Panc1 (cell line): Measurements from ENCODE around the gene SLC49A3.

Source experiments
- CTCF ChIP-seq: fragments of 450-650 bp; IDR thresholded peaks from 2 replicates; pipeline ENCODE4 v1.5.1; 2017; ENCODE audit warnings: mild to moderate bottlenecking
- POLR2AphosphoS5 ChIP-seq: IDR thresholded peaks from 2 replicates; pipeline ENCODE4 v1.6.1; 2012; ENCODE audit warnings: mild to moderate bottlenecking, low read depth, low read length, moderate library complexity
- REST ChIP-seq, 2 experiments: IDR thresholded peaks; 2 replicates each; pipeline ENCODE4 v1.6.1; 2011 to 2012; ENCODE audit warnings: low read depth in 2 of 2, control low read depth in 1 of 2, low read length in 1 of 2, mild to moderate bottlenecking in 1 of 2, moderate library complexity in 1 of 2; ENCODE audit not compliant: insufficient read depth in 1 of 2
- SIN3A ChIP-seq: IDR thresholded peaks from 2 replicates; pipeline ENCODE4 v1.6.1; 2012; ENCODE audit warnings: low read depth, mild to moderate bottlenecking, low read length, moderate library complexity, borderline replicate concordance; ENCODE audit not compliant: insufficient read depth
- TCF7L2 ChIP-seq: IDR thresholded peaks from 2 replicates; pipeline ENCODE4 v1.6.1; 2011; ENCODE audit warnings: mild to moderate bottlenecking, low read depth, low read length, inconsistent platforms

GRCh38 chr4:680091-680490, 8.9 kb downstream of the SLC49A3 start:
- TF ChIP-seq CTCF: no peak
- TF ChIP-seq POLR2AphosphoS5: no peak
- no peak for TF ChIP-seq REST (IDR thresholded peaks at IDR 0.05; ENCODE audit: insufficient read depth in 1 of 2, low read depth in 2 of 2, low read length in 1 of 2)
- TF ChIP-seq TCF7L2: no peak
- no peak for TF ChIP-seq SIN3A
